NCI-H146 (cell line): Measurements from ENCODE around the gene KCND3.
A peak's percentile ranks its signal among the peaks of the same experiment; 100 is the strongest.

Experiments used
- DNase-seq: peaks from one replicate; lab custom pipeline; 2025; lab: John Stamatoyannopoulos, UW

Gene KCND3

DNA sequence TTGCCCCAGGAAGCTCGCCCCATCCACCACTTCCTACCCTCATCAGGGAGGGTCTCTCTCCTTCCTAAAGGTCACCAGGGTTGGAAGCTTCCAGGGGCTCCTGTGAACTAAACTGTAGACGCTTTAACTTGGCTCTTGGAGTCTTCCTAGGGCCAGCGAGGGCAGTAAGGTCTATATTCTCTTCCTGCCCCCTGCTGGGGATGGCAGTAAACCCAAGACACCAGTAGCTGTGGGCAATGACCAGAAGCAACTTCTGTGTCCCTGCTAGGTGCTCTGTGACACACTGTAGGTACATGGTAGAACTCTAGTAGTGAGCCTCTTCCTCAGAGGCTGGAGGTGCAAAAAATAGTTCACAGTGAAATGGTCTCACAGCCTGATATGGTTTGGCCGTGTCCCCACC lies 30.0 kb downstream of the KCND3 start:
- no peak for DNase-seq

GRCh38 chr1:111958851-111959250 lies 30.6 kb downstream of the KCND3 start:
- no peak for DNase-seq

DNA sequence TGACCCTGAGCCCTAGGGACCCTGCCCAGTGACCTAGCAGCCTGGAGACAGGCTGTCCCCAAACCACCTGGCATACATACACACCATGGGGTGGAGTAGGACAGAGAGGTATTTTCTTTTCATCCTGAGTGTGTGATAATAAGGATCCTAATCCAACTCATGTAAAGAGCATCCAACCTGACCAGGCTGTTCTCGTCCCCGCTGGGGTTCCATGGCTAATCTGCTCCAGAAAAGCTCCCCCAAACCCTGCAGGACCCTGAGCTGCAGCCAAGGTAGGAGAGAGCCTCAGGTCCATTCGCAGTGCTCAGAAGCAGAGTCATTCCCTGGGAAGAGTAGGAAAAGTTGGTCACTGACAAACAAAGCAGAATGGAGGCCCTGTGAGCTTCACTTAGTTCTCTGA lies 31.4 kb downstream of the KCND3 start:
- DNase-seq = no peak

GRCh38 chr1:111956155-111956771 lies 33.2 kb downstream of the KCND3 start:
- DNase-seq = no peak

DNA sequence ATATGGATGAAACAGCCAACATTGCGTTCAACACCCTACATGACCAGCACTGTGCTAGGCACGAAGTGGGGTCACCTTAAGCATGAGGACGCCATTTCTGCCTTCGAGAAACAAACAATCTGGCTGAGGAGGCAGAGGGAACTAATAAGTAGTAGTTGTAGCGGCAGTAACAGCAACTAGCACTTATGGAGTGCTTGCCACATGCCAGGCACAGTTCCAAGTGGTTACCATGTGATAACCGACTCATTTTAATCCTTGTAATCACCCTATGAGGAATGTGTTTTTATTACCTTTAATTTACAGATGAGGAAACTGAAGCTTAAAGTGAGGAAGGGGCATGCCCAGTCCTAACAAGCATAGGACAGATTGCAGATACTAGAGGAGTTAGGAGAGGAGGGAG lies 33.7 kb downstream of the KCND3 start:
- no peak for DNase-seq

- DNase-seq = no peak
Measured at GRCh38 chr1:111953797-111954196, 35.7 kb downstream of the KCND3 start.

- no peak for DNase-seq
Measured at GRCh38 chr1:111952125-111952657, 37.3 kb downstream of the KCND3 start.

DNA sequence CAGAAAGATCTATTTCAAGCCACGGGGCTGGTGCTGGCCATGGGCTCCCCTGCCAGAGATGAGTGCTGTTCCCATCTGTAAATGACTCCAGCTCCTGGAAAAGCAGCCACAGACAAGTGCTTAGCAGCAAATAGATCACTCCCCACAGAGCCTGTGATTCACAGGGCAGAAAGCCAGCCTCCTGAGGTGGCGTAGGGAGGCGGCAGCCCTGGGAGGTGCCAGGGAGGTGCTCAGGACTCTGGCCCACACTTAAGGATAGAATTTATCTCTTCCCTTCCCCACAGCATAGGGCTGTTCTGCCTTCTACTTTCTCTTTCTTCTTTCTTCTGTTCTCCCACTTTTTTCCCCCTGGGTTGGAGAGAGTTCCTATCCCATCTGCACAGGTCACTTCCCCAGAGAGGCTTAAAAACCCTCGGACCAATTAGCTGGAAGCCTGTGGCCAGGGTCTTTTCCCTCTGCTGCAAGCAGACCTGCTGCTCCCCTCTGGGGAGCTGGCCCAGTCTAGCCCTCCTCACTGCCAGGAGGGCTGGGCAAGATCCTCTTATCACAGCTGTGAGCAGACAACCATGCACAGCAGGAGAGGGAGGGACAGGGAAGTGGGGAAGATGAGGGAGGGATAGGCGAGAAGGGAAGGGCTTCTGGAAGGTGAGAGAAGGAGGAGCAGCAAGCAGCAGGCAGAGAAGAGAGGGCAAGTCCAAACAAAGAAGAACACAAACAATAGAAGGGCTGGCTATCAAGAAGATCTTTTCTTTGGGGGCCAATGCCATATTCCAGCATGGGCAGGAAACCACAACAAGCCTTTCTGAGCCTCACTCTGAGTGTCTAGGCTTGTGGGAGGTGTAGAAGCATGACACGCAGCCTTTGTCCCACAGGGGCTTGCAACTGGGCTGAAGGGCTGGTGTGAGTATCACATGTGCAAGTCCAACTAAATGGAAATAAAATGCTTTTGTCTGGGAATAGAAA lies 41.0 kb downstream of the KCND3 start:
- DNase-seq = peak; percentile 35

DNA sequence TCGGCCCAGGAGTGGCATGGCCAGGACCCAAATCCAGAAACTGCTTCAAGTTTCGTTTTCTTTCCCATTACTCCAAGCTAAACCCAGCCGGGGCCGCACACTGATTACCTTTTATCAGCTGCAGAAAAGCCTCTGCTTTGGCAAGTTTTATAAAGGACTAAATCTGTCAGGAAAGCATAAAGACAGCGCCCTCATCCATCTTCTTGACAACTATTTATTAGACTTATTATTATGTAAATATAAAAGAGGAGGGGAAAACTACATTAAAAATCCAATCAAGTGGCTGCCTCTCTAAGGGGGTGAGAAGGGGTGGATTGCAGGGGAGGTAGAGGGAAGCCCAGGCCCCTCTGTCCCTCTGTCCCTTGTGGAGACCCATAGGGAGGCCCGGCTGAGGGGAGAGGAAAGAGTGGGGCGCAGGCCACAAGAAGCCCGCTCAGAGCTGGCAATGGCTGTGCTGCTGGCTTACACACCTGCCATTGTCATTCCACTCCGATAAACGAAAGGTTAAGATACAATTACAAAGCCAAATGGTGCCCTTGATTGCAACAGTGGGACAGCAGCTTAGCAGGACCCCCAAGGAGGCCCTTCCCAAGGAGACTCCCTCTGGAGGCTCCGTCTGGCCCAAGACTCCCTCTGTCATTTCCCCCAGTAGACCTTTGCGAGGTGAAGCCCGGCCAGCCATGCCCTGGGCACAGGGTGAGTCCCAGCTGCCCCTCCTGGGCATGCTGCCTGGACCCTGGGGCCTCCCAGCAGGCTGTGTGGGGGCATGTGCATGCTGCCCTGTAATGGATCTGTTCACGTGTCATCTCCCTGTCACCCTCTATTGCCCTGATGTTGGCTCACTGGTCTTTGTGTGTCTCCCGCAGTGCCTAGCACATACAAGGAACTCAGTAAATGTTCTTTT lies 45.4 kb downstream of the KCND3 start:
- no peak for DNase-seq

DNA sequence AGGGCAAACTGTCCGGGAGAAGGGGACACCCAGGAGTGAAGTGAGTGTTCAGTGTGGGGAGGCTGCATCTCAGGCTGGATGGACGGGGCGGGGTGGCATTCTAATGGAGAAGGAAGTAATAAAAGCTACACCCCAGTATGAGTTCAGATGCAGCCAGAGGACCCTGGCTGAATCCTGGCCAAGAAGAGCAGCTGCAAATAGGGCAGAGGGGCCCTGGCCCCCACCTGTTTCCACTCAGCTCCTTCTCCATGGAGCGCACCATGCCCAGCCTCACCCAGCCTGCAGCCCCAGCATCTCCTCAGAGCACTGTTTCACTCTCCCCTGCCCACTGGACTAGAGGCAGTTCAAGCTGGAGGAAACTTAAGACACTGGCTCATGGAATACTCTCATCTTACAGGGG lies 46.4 kb downstream of the KCND3 start:
- DNase-seq = no peak

DNA sequence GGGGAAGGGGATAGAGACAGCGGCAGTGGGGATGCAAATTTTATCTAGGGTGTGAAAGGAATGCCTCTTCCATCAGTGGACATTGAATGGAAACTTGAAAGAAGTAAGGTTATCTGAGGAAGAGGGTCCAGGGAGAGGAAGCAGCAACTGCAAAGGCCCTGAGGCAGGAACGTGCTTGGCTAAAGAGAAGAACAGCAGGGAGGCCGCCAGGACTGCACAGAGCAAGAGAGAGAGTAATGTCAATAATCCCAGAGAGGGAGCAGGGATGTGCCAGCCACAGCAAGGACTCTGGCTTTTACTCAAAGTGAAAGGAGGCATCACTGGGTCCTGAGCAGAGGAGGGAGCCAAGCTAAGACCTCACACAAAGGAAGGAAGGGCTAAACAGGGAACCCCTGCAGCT lies 50.9 kb downstream of the KCND3 start:
- peak; percentile 12 for DNase-seq

DNA sequence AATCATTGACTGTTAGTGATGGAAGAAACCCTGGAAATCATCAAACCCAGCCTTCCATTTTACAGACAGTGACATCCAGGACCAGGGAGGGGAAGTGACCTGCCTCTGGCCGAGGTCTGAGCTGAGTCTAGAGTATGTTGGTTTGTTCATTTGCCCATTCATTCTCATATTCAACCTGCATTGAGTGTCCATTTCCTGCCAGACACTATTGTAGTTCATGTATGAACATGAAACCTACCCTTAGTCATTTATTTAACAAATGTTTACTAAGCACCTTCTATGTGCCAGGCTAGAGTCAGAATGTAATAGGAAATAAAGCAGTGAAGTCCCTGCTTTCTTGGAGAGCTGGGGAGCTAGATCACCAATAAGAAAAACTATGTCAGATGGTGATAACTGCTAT lies 51.3 kb downstream of the KCND3 start:
- DNase-seq = no peak

GRCh38 chr1:111937147-111937725 lies 52.2 kb downstream of the KCND3 start:
- DNase-seq = peak; percentile 83

- no peak for DNase-seq
Measured at GRCh38 chr1:111934106-111934852, 55.2 kb downstream of the KCND3 start.

DNA sequence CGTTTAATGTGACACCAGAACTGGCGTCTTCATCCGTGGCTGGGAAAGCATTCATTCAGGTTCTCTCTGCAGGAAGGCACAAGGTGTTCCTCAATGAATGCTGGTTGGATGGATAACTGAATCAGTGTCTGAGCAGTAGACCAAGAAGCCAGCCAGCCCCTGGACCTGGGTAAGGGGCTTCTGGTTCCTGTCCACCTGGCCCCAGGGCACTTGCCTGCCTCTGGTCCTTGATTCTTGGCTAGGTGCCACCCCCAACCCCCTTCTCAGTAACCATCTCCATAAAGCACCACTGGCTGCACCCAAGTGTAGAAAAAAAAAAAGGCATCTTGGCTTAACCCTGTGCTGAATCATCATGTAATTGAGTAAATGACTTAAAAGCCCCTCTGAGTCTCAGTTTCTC lies 59.1 kb downstream of the KCND3 start:
- no peak for DNase-seq

GRCh38 chr1:111928531-111928930 lies 60.9 kb downstream of the KCND3 start:
- no peak for DNase-seq

DNA sequence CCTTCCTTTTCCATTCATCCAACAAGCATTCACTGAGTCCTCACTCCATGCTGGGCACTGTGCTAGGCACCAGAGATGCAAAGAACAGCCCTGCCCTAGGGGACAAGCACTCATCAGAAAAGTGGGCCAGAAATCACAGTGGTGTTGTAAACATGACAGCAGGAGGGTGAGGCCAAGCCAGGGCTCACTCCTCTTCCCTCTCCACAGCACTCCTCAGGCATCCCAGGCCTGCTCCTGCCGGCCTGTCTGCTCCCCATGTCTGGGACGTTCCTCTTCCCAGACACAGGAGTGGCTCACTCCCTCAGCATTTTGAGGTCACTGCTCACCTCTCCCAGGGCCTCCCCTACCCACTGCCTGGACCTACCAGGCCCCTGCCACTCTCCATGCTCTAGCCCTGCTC lies 61.8 kb downstream of the KCND3 start:
- DNase-seq = no peak

DNA sequence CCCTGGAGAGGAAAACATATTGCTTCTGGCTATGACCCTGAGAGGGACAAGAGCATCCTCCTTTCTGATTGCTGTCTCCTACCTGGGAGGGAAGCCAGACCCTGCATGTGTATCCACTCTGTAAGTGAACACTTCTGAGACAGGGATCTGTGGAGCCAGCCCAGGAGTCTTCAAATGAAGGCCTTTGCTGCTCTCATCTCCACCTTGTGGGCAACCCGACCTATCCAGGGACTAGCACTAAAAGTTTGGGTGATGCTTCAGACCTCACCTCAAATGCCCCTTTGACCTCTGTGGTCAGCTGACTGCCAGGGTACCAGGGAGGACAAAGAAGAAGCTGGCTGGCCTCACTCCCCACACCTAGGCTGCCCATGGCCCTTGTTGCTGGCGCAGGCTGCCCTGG lies 64.7 kb downstream of the KCND3 start:
- no peak for DNase-seq

DNA sequence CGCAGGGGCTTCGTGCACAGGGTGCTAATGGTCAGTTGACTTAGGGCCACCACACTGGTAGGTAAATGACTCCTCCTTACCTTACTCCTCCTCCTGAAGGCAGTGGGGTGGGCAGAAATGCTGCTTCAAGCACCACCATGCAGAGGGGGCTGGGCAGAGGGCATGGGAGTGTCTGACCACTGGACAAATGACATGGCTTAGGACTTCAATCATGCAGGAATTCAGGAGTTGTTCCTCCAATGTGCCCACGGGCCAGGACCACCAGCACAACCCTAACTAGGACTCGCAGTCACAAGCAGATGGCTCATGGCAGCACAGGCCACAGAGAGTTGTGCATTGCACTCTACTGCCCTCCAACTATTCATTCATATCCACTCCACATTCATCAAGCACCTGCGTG lies 65.7 kb downstream of the KCND3 start:
- DNase-seq = no peak

DNA sequence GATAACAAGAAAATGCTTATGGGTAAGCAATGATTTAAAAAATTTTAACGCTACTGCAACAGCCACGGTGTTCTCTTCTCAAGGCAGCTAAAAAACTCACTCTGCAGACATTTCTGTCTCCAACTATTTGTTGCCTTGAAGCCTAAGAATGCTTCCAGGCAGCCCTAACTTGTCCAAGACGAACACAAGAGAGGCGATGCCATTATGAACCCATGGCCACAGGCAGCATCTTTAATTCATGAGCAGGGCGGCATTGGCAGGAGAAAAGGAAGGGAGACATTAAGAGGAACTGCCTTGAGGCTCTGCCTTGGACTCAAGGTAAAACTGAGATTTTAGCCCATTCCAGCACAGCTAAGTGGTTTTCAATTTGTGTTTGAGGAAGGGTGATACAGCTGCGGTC lies 67.5 kb downstream of the KCND3 start:
- DNase-seq = no peak
